CD4-positive, alpha-beta T cell (primary cell): ENCODE results near the gene IL34. TPM values are rescaled to one million over a fixed set of nuclear protein-coding genes. Genes with fewer than 3 reads are reported as not detected.
A peak's percentile ranks its signal among the peaks of the same experiment; 100 is the strongest.

Experiments used
- ATAC-seq: fragments of 200-7000 bp; cut with Tn5 transposase; one replicate; pipeline ENCODE4 v1.10.0; 2022; ENCODE audit warnings: mild to moderate bottlenecking; ENCODE audit not compliant: poor library complexity
- CTCF ChIA-PET: fragments of 350-600 bp; sonication (Branson Sonifier 250); formaldehyde crosslinking; loops from one replicate; lab custom pipeline; 2021; ENCODE audit warnings: antibody characterized with exemption, inconsistent platforms; lab: Charles Lee
- POLR2A ChIA-PET: fragments of 350-600 bp; sonication (Branson Sonifier 250); formaldehyde crosslinking; loops from one replicate; lab custom pipeline; 2021; ENCODE audit warnings: antibody characterized with exemption, inconsistent platforms; lab: Charles Lee
- DNase-seq, 14 experiments: peaks; one replicate each; pipeline ENCODE4 v3.0.0-alpha.2; 2013 to 2020; ENCODE audit warnings: mixed read lengths in 2 of 14
- H3K27ac ChIP-seq, 2 donors: one replicate each; pipeline versions ENCODE4 v1.5.1 to v1.7.0; 2013; ENCODE audit warnings: low read length in 2 of 2, low read depth in 1 of 2, mild to moderate bottlenecking in 1 of 2
- H3K27me3 ChIP-seq, 2 experiments: 1 replicate in 1 of 2; 2 replicates in 1 of 2; pipeline versions ENCODE4 v1.6.1 to v1.7.0; 2013; ENCODE audit warnings: low read length in 2 of 2, control low read depth in 1 of 2, mild to moderate bottlenecking in 1 of 2, moderate library complexity in 1 of 2; ENCODE audit not compliant: insufficient read depth in 2 of 2, control insufficient read depth in 1 of 2
- H3K36me3 ChIP-seq: one replicate; pipeline ENCODE4 v1.6.1; 2013; ENCODE audit warnings: low read length, control low read depth; ENCODE audit not compliant: insufficient read depth
- H3K4me1 ChIP-seq: one replicate; pipeline ENCODE4 v1.6.1; 2013; ENCODE audit warnings: low read length, control low read depth; ENCODE audit not compliant: insufficient read depth
- H3K4me3 ChIP-seq: one replicate; pipeline ENCODE4 v1.5.1; 2013; ENCODE audit warnings: mild to moderate bottlenecking, low read length, moderate library complexity
- H3K9me3 ChIP-seq, 2 experiments: 1 replicate in 1 of 2; 2 replicates in 1 of 2; pipeline versions ENCODE4 v1.6.1 to v1.7.0; 2013; ENCODE audit warnings: low read length in 2 of 2, mild to moderate bottlenecking in 2 of 2, control low read depth in 1 of 2, moderate library complexity in 1 of 2; ENCODE audit not compliant: control insufficient read depth in 1 of 2, insufficient read depth in 1 of 2
- H3K27ac Mint-ChIP-seq: one replicate; pipeline ENCODE4 v1.8.0; 2020; ENCODE audit warnings: mixed read lengths
- H3K27me3 Mint-ChIP-seq: one replicate; pipeline ENCODE4 v1.8.0; 2021; ENCODE audit warnings: mixed read lengths
- H3K36me3 Mint-ChIP-seq: one replicate; pipeline ENCODE4 v1.8.0; 2021; ENCODE audit warnings: low read depth, mixed read lengths
- H3K4me1 Mint-ChIP-seq: one replicate; pipeline ENCODE4 v1.8.0; 2021; ENCODE audit warnings: low read depth, mixed read lengths
- H3K4me3 Mint-ChIP-seq: one replicate; pipeline ENCODE4 v1.8.0; 2020; ENCODE audit warnings: mild to moderate bottlenecking, mixed read lengths
- H3K9me3 Mint-ChIP-seq: one replicate; pipeline ENCODE4 v1.8.0; 2020; ENCODE audit warnings: mixed read lengths
- intact Hi-C, 2 experiments: fragments of 100-400 bp; cut with DNase I in 1 of 2; cut with micrococcal nuclease in 1 of 2; formaldehyde crosslinking; loops; one replicate each; pipeline versions ENCODE4 v1.15.1 to v1.9.0; 2023 to 2025; cut with DNase I, micrococcal nuclease
- total RNA-seq, 174 experiments: library from RNA in 2 of 174; stranded (reverse) in 2 of 174; gene quantifications; one replicate each; pipeline ENCODE4 v1.2.3 and lab custom pipeline; 2021 to 2026
- TF ChIP-seq, protein P1 (sequence below): fragments of 200-600 bp; IDR thresholded peaks from one replicate; pipeline ENCODE4 v1.8.0; 2022; ENCODE audit warnings: antibody characterized with exemption, mild to moderate bottlenecking

Gene IL34
- total RNA-seq, 2 experiments from 2014 or later, result 0.84 to 0.88 TPM

DNA sequence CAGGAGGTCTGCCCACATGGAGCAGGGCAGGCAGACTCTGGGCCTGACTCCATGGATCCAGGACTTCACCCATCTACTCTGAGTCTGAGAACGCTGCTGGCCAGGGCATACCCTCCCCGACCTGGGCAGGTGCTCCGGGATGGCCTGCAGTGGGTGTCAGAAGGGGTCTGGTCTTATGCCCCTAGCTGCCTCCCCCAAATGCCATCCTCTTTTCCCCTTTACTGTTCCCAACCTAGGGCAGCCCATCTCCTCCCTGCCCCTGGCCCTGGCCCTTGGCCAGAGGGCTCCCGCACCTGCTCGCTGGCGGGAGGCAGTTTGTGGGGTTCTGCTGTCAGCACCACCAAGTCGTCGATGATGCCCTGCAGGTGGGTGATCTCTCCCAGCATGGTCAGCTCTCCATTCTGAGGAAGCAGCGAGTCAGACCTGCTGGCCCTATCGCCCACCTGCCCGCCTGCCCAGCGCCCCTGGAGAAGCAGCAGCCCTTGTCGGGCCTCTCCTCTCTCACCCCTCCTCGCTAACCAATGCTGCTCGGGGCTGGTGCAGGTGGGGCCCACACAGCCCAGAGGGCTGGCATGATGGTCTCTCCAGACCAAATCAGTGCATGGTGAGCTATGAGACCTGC, 31.3 kb downstream of the IL34 start:
- CTCF ChIA-PET, result no interaction called here

DNA sequence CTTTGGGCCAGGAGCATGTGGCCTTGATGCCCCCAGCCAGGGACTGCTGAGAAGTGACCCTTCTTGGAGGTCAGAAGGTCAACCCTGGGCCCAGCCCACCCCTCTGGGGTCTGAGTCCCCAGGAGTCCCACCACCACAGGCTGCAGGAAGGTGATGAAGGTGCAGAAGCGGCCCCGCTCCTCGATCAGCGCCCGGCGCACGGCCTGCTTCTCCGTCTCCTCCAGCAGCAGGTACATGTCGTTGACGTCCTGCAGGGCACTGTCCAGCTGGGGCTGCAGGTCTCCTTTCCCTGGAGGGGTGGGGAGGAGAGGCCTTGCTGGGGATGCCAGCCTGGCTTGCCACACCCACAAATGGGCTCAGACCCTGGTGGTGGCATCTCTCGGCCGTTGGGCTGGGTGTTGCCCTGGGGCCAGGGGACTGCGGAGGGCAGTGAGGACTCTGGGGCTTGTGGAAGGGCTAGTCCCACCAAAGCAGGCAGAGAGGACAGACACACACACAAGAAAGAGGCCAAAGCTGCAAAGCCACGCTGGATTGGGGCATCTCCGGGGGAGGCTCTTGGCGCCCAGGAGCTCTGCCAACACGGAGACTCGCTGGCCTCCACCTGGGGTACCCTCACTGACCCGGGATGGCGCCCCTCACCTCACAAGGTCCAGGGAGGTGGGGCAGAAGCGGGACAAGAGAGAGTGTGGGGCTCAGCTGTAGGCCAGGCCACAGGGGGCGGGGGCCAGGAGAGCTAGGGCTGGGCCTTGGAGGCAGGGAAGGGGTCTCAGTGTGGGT, 31.9 kb downstream of the IL34 start:
- no peaks in the 10 kb centered on the region for H3K4me1 ChIP-seq
- Mint-ChIP-seq H3K36me3 (no peaks in the 10 kb centered on the region), H3K27me3 (no peaks in the 10 kb centered on the region), H3K4me3 (no peak overlapping the region), H3K27ac (no peak overlapping the region), H3K4me1 (no peaks in the 10 kb centered on the region), H3K9me3 (no peaks in the 10 kb centered on the region)
- no peak overlapping the region for H3K4me3 ChIP-seq
- peaks cover 1 to 12% of the 10 kb centered on the region in 2 experiments for H3K27me3 ChIP-seq
- DNase-seq (peak in 1 of 14 experiments; percentile 3), ATAC-seq (no peak)
- no peaks in the 10 kb centered on the region for H3K36me3 ChIP-seq
- ChIA-PET CTCF (no interaction called here), POLR2A (interaction anchor here (1.5 kb wide), 1 partner anchor 93 kb away, joined by 3 read pairs; no protein-coding TSS in a partner anchor)
- H3K9me3 ChIP-seq, result peaks cover 0 to 9% of the 10 kb centered on the region in 2 experiments
- H3K27ac ChIP-seq, result no peak overlapping the region
- TF ChIP-seq, protein P1, sequence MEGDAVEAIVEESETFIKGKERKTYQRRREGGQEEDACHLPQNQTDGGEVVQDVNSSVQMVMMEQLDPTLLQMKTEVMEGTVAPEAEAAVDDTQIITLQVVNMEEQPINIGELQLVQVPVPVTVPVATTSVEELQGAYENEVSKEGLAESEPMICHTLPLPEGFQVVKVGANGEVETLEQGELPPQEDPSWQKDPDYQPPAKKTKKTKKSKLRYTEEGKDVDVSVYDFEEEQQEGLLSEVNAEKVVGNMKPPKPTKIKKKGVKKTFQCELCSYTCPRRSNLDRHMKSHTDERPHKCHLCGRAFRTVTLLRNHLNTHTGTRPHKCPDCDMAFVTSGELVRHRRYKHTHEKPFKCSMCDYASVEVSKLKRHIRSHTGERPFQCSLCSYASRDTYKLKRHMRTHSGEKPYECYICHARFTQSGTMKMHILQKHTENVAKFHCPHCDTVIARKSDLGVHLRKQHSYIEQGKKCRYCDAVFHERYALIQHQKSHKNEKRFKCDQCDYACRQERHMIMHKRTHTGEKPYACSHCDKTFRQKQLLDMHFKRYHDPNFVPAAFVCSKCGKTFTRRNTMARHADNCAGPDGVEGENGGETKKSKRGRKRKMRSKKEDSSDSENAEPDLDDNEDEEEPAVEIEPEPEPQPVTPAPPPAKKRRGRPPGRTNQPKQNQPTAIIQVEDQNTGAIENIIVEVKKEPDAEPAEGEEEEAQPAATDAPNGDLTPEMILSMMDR, result no peak
- intact Hi-C loops, result no loop called here

More for the DNA sequence above, 31.3 kb downstream of the IL34 start:
- no peaks in the 10 kb centered on the region for H3K36me3 ChIP-seq
- peaks cover 0 to 5% of the 10 kb centered on the region in 2 experiments for H3K27me3 ChIP-seq
- DNase-seq (no peak), ATAC-seq (no peak)
- TF ChIP-seq, protein P1, result no peak
- H3K4me1 ChIP-seq, result no peaks in the 10 kb centered on the region
- H3K27me3 Mint-ChIP-seq, result no peaks in the 10 kb centered on the region
- peaks cover 0 to 9% of the 10 kb centered on the region in 2 experiments for H3K9me3 ChIP-seq
- no peak overlapping the region for H3K4me3 ChIP-seq
- H3K9me3 Mint-ChIP-seq, result no peaks in the 10 kb centered on the region
- no peak overlapping the region for H3K4me3 Mint-ChIP-seq
- POLR2A ChIA-PET, result no interaction called here
- H3K27ac Mint-ChIP-seq, result no peak overlapping the region
- no peaks in the 10 kb centered on the region for H3K4me1 Mint-ChIP-seq
- intact Hi-C loops, result no loop called here
- no peaks in the 10 kb centered on the region for H3K36me3 Mint-ChIP-seq
- H3K27ac ChIP-seq, result no peak overlapping the region

DNA sequence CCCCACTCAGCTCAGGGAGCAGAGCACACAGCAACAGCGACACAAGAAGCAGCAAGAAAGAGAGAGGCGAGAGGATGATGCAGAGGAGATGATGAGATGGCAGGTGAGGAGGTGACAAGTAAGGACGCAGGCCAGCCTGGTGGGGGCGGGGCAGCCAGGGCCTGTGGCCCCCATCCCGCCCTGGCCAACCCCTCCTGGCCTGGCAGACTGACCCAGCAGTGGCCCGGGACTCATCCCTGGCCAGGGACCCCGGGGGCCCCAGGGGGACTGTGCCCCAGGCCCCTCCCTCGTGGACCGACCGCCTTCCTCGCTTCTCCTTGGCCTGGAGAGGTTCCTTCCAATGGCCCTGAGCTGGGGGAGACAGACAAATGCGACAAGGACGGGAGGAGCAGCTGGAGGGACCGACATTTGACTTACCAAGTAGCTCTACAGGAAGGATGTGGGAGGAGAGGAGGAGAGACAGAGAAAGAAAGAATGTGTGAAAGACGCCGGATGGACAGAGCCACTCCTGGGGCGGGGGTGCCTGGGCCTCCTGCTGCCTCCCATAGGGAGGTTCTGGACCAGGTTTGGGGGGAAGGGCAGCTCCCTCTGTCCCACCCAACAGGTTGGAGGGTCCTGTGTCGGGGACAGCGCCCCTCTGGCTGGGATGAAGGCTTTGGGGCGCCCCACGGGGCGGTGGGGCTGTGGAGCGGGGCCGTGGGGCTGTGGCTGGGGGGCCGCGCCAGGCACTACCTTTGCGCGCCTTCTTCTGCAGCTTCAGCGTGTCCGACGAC, 32.7 kb downstream of the IL34 start:
- ChIA-PET POLR2A (interaction anchor here (1.5 kb wide), 1 partner anchor 92 kb away, joined by 3 read pairs; no protein-coding TSS in a partner anchor), CTCF (no interaction called here)
- ATAC-seq (no peak), DNase-seq (peak in 1 of 14 experiments; percentile 6)
- H3K4me3 Mint-ChIP-seq, result no peak overlapping the region
- no peaks in the 10 kb centered on the region for H3K27me3 Mint-ChIP-seq
- no peak overlapping the region for H3K4me3 ChIP-seq
- no peaks in the 10 kb centered on the region for H3K4me1 ChIP-seq
- no peak overlapping the region for H3K27ac ChIP-seq
- no peaks in the 10 kb centered on the region for H3K36me3 ChIP-seq
- peaks cover 8 to 20% of the 10 kb centered on the region in 2 experiments for H3K27me3 ChIP-seq
- TF ChIP-seq, protein P1, result no peak
- H3K9me3 Mint-ChIP-seq, result no peaks in the 10 kb centered on the region
- peaks cover 0 to 9% of the 10 kb centered on the region in 2 experiments for H3K9me3 ChIP-seq
- intact Hi-C loops, result no loop called here
- H3K27ac Mint-ChIP-seq, result no peak overlapping the region
- H3K36me3 Mint-ChIP-seq, result no peaks in the 10 kb centered on the region
- no peaks in the 10 kb centered on the region for H3K4me1 Mint-ChIP-seq
